Putamen (tissue), 1 donor: ENCODE data around the gene RANBP3.
"Not testable (repeated sequence)": the region's sequence is repeated elsewhere in the genome, so short reads cannot be mapped to it uniquely, and the experiment has no call there.

Source experiments
- DNase-seq: peaks from one replicate; pipeline ENCODE4 v3.0.0-alpha.2; 2016; ENCODE audit warnings: low spot score

RANBP3 gene

DNA sequence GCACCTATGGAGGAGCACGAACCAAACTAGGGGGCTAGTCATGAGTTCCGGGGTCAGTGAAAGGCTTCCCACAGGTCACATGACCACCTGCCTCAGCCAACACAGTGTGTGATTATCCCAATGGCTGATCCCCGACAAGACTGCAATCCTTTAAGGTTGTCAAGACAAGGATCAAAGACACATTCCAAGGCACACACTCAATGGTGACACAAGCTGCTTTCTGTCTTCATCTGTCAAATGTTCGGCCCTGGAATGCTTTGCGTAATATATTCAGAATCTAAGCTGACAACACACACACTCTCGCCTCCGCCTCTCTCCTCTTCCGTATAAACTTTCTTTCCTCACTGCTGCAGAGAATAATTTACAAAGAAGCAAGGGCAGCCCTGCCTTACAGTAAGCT lies 11.7 kb downstream of the RANBP3 start:
- DNase-seq, result peak; percentile 37

DNA sequence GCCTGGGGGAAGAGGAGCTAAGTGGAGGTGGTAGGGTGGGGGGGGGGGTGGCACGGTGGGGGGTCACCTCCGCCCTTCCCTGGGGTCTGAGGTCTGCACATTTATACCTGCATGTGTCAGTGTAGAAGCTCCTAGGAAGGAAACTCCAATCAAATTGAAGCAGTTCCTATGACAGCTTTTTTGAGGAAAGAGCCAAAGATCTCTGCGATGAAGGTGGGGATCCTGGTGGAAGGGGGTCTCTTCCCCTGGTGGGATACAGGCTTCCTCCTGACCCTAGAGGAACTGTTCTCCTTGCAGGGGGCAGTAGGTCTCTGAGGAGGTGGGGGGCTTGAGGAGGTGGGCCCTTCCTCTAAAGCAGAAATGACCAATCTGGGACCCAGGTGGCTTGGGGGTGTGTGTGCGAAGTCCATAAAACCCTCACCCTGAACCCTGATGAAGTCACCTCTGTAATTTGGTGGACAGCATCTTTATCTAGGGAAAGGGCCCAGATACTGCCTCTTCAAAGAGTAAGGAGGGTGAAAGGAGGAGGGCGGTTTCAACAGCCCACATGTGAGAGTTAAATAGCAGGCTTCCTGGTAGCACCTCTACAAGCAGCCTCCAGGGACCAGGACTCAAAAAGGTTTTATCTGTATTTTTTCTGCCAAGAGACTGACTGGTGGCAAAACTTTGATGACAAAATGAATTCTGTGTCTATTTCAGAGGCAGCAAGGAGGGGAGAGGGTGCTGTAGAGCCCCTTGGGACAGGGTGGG lies 12.9 kb downstream of the RANBP3 start:
- no peak for DNase-seq

DNA sequence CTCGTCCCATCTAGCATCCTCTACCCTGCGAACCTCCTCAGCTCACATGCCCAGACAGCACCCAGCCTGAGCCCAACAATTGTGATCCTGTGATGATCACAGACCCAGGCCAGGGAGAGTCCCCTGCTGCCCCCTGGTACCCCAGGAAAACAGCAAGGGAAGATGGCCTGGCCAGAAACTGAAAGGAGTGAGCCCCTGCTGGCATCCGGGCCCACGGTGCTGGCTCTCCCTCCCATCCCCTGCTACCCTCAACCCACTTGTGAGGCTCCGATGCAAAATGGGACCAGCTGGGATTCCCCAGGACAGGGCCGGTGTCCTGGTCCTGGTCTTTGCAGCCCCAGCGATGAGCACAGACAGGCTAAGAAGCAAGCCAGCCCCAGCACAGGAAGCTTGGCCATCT lies 14.1 kb downstream of the RANBP3 start:
- DNase-seq, result no peak

DNA sequence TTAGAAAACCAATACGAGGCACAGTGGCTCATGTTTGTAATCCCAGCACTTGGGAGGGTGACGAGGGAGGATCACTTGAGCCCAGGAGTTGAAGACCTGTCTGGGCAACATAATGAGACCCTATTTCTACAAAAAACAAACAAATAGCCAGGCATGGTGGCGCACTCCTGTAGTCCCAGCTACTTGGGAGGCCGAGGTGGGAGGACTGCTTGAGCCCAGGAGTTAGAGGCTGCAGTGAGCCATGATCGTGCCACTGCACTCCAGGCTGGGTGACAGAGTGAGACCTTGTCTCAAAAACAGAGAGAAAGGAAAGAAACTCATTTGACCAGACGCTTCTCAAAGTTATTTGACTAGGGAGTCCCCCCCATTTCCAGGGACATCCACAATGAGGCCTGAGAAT lies 14.7 kb downstream of the RANBP3 start:
- not testable (repeated sequence) for DNase-seq

DNA sequence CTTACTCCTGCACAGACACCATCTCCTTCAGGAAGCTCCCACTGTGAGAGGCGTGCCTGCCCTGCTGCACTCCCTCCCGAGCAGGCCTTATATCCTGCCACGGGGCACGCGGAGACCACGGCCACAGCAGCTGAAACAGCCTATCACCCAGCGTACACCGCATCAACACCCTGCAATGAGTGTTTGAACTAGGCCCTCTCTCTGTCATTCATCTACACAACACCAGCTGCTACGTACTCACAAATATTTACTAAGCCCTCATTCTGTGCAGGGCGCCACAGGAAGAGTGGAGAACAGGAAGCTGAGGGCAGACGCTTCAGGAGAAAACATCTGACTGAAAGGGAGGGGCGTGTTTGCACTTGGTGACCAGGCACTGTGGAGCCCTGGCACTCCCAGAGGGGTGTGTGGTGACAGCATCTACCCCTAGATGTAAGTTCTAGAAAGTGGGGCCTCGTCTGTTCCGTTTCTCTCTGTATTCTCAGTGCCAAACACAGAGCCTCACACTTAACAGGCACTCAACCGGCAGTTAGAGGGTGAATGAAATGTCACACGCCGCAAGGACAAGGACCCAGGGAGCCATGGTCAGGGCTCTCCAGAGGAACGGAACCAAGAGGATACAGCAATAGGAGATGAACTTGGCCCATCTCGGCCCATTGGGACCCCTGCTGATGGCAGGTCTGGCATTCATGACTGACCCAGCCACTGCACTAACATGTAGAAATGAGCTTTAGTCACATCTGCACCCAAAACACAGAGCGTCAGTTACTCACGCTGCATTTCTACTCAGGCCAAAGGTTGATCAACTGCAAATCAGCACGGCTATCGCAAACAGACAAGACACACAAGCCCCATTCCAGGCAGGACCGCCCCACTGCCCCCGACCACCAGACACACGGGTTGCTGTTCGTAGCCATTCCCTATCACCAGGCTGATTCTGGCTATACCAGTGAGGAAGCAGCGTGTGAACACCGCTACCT lies 15.7 kb downstream of the RANBP3 start:
- DNase-seq, result no peak

DNA sequence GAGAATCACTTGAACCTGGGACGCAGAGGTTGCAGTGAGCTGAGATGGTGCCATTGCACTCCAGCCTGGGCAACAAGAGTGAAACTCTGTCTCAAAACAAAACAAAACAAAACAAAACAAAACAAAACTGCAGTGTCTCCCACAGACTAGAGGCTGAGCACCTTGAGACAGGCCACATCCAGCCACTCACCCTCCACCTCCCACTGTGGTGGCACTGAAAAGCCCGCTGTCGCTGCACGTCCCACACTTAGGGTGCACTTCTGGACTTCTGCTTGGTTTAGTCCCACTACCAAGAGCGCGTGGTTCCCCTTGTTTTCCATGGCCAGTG lies 16.3 kb downstream of the RANBP3 start:
- not testable (repeated sequence) for DNase-seq

DNA sequence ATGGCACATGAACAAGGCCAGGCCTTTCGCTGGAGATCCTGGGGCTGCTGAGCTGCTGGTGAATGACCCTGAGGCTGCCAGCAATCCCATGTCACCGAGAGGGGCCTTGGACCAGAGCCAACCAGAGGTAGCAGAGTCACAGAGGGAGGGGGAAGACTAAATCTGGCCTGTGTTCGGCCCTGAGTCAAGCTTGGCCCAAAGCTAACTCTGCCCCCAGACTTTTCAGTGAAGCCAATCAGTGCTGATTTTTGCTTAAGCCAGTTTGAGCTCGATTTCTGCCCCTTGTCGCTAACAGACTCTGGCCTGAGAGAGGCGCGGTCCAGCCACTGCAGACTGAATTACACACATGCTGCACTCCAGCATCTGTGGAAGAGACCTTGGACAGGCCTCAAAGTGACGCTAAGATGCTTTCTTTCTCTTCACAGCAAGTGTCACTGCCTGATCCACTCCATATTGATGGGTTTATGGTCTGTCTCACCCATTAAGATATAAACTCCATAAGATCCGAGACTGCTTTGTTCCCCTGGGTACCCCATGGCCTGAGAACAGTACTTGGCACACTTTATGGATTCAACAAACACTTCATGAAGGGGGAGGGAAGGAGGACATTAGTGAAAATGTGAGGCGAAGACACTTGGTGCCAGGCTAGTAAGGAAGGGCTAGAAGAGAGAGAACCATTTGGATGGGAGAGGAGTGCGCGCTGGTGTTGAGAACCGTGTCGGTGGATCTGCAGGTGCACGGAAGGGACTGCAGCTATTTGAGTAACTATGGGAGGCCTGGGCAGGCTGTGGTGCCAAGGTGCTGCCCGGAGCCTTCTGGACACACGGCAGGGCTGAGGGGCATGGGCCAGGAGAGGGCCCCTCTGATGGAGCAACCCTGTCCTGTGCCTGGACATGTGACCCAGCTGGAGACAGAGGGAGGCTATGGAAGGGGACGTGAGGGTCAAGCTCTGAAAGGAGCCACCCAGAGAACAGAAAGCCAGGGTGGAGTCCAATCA lies 17.6 kb downstream of the RANBP3 start:
- no peak for DNase-seq

DNA sequence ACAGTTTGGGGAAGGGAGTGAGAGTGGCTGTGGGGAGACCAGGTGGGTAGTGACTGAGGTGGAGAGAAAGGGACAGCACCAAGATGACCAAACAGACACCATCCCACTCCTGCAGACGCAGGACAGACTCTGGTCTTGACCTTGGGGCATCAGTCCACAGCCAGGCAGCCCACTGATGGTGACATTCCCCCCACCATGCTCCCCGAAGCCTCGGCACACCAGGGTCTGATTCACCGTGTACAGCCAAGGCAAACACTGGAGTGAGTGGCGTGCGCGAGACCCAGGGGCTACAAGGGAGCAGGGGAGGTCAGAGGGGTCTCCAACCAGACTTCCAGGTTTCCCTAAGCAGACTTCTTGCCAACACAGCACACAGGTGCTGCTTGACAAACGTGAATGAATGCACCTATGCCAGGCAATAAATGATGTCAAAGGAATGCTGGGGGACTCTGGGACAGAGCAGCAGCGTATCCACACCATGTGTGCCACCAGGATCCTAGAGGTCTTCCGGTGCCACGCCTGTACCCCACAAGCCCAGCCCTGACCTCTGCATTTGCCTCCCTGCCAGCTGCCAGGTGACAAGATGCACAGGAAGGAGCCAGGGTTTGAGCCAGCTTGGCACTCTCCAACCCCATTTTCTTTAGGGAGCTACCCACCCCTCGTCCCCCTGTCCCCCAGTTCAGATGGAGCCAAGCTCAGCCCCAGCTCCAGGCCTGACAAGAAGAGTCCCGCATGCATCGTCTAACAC lies 18.5 kb downstream of the RANBP3 start:
- no peak for DNase-seq

DNA sequence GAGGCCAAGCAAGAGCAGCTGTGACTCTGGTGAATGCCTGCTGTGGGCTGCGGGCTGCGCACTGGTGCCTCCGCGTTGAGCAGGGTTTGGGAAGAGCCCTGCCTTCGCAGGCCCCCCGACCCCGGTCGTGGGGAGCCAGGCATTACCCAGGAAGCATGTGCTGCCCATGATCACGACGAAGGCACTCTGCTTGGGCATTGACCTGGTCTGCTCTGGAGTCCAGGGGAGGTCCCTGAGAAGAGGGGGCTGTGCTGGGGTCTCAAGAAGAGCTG lies 19.2 kb downstream of the RANBP3 start:
- DNase-seq, result no peak

DNA sequence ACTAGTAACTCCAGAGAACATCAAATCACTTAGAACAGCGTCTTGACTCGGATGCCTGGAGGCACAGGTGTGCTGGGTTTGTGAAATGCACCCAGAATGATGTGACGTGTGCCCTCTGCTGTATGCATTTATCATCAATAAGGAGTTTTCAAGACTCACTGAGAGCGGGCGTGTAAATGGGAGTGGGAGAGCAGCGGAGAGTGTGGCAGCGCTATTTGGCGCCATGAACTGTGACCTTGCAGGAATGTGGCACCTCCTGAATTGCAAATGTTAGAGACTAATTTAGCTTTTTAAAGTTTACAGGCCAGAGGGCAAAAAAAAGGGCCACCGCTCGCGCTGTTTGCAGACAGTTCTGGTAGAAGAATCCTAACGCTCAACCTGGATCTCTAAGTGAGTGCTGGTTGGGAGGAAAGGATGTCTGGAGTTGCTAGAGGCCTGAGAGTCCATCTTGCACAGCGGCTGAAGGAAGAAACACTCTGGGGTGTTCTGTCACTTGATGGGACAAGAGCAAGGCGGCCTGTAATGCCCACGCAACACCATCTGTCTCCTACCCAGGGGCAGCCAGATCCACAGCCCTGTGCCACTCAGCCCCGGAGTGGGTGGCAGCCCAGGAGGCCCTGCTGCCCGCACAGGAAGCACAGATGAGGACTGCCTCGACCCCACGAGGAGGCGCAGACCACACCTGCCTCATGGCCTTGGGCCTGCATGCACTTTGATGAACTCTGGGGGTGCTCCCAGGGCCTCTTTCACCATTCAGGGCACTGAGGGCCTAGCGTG lies 19.7 kb downstream of the RANBP3 start:
- no peak for DNase-seq

DNA sequence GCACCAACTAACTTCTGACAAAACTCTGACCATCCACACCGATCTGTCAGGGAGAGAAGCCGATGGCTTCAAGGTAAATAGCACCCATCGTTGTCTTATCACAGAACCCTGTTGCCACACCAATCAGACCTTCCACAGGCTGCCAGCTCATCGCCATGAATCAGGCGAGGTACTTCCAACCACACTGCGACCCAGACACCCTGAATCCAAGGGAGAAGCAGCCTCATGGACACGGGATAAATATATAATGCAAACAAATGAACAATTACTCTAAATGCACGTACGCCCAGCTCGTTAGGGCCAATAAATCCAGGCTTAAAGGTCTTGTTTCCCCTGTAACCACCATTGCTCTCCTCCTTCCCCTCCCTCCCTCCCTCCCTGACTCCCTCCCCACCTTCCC lies 20.8 kb downstream of the RANBP3 start:
- no peak for DNase-seq

DNA sequence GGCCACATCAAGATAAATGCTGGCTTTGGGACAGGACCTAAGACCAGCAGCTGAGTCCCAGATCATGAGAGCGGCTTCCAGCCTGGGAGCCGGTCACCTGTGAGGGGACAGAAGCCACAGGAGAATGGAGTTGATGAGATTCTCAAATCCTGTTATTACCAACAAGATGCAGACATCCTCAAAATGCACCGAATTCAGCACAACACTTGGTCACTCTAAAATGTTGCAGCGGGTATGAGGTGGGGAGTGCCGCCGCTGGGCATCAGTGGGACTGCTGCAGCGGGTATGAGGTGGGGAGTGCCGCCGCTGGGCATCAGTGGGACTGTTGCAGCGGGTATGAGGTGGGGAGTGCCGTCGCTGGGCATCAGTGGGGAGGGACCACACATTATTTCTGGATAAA lies 21.2 kb downstream of the RANBP3 start:
- no peak for DNase-seq

DNA sequence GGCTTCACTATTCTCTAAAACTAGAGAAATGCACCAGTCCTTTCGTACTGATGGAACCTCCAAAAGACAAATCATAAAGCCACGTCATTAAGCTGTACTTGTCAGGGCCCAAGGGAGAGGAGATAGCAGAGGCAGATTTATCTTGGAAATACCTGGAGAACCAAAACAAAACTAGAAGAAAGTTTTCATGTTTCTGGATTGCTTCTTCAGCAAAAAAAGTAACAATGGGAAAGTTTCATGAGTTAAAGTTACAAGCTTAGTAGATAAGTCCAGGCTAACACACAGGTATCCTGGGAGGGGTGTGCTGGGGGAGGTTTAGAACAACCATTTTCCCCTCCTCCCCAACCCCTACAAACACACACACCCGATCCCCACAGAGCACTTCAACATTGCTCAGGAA lies 21.6 kb downstream of the RANBP3 start:
- DNase-seq, result no peak

DNA sequence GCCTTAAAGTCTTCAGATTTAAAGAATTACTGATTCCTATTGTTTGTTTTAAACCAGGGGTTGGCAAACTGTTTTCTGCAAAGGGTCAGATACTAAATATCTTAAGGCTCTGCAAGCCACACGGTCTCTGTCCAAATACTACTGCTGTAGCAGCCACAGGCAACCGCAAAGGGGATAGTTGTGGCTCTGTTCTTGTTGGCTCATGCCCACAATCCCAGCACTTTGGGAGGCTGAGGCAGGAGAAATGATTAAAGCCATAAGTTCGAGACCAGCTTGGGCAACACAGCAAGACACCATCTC lies 22.4 kb downstream of the RANBP3 start:
- no peak for DNase-seq

DNA sequence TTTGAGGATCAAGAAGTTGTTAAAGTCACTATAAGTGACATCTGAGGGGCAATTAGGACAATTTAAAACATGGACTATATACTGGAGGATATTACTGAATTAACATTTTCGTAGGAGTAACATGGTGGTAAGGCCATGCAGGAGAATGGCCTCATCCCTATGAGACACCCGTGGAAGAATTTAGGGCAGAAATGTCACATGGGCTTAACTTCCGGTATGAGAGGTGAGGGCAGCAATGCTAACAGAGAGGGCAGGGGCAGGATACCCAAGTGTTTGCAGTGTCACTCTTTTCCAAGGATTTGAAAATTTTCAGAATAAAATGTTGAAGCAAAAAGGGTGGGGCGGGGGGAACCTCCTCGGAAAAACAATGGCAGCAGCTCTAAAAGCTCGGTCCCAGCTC lies 23.6 kb downstream of the RANBP3 start:
- DNase-seq, result no peak

DNA sequence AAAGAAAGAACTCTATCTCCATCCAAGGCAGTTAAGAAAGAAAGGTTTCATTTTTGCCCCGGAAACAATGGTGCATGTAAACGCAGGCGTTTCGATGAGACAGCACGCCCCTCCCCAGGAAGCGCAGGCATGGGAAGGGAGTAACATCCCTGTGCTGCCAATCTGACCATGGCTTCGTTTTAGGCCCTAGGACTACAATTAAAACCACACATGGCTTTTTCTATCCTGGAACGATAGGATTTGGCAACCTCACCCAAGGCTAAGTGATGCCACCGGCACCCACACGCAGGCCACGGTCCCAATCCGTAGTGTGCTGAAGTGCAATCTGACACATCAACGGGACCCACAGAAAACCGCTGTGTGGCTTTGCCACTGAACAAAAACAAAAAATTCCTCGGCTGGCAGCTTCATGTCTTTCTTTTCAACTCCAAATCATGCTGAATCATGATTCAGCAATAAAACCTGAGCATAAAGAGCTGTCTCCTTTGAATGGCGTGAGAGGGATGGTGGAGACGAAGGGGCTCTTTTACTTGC lies 24.2 kb downstream of the RANBP3 start:
- no peak for DNase-seq

DNA sequence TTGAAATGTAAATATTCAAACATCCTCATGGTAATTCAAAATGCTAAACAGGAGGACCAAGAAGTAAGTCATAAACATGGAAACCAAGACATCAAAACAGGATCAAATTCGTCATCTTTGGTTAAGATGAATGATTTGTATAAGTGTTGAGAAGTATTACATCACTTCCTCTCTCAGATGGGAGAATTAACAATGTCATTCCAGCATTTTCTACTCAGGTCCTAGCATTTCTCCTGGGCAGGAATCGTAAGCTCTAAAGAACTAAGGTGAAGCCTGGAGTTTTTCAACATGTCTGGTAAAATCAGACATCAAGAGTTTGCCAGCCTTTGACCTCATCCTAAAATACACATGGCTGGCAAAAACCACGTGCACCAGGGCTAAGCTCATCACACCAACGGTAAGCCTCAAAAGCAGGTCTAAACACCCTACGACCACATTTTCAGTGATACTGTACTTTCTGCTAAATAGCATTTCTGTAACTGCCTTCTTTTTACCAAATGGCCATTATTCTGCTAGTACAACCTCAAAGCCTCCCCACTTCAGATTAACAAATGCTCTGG lies 24.8 kb downstream of the RANBP3 start:
- DNase-seq, result no peak

DNA sequence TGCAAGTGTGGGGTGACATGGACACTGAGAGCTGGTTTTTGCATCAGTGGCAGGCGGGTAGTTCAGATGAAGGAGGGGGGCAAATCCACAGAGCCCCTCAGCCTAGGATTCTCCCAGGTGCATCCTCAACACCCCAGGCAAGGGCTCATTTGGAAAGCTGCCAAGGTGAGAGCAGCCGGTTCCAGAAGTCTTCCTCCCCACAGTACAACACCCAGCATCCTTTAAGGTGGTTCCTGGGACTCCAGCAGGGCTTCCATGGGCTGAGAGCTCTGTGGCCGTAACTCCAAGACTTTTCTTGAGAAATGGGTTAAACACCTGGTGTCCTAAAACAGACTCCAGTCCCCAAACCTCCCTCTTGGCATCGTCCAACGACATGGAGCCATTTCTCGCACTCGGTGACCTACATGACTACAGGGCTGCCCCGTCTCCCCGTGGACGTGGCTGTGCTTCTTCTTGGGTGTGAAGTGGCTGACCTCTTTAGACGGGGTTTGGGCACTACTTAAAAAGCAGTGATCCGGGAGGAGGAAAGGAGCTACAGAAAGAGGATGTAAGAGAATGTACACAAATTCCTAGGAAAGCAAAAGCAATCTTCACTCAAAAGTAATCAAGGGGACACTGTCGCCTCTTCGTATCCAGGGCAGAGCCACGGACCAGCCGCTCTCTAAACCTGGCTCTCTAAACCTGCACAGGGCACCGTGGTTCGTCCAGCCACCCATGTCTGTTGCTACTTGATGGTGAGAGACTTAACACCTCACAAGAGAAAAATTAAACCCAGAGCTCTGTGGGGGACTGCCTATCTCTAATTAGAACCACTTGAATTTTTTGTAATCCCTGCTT lies 25.5 kb downstream of the RANBP3 start:
- DNase-seq, result no peak

DNA sequence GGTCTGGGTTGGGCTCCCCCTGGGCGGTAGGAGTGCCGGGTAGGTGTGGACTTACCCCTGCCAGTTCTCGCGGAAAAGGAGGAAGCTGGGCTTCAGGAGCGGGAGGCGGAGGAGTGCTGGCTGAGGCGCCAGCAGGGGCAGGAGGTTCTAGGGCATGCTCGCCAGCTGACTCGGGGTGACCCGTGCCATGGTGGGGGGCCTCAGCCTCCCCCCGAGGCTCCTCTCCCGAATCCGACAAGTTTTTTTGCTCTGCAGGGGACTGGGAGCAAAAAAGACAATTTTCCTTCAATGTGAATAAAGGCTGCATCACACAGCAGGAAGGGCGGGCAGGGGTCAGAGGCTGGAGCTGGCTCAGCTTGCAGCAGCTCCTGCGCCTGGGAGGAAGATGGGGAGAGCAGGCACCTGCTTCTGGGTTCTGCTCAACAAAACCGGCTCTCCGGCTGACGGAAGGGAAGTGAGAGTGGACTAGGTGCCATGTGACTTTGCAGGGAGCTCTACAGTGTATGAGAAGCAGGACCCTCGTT lies 26.5 kb downstream of the RANBP3 start:
- no peak for DNase-seq
